ENCODE data around the gene ATIC. TPM values are rescaled to one million over a fixed set of nuclear protein-coding genes. Genes with fewer than 3 reads are reported as not detected.

Gene ATIC
- total and polyA plus RNA-seq, 12 donors = 33.7 to 164 (median 83.3) TPM

DNA sequence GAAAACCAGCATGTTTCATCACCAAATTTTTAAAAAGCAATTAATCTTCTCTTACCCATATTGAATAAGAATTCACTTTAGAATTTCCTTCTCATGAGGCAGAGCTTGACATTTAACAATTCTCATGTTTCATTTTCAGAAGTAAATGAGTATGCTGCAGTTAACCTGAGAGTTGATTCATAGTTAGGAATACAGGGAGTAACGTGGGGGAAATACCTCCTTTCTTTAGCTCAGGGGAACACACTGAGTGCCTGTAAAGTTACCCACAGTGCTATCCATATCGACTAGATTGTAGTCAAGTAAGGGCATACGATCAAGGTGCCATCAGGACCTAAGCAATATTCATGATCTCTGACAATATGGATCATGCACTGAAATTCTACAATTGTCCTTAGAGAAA, 38.9 kb upstream of the ATIC start:
- H3K4me3 ChIP-seq = no peak overlapping the region
- WGBS, 4 donors = 77 to 87% (median 82%) methylated on average over 3 of the region's 3 CpGs
- no peak for DNase-seq
- H3K4me1 ChIP-seq (replicated peaks in 1 of 2) = peaks cover 0 to 4% of the 10 kb centered on the region in 2 donors
- H3K27ac ChIP-seq = no peak overlapping the region
- intact Hi-C loops (cut with DNase I) = no loop called here
- H3K9me3 ChIP-seq (replicated peaks in 1 of 3) = no peaks in the 10 kb centered on the region
- no peaks in the 10 kb centered on the region for H3K27me3 ChIP-seq
- TF ChIP-seq, protein P1, sequence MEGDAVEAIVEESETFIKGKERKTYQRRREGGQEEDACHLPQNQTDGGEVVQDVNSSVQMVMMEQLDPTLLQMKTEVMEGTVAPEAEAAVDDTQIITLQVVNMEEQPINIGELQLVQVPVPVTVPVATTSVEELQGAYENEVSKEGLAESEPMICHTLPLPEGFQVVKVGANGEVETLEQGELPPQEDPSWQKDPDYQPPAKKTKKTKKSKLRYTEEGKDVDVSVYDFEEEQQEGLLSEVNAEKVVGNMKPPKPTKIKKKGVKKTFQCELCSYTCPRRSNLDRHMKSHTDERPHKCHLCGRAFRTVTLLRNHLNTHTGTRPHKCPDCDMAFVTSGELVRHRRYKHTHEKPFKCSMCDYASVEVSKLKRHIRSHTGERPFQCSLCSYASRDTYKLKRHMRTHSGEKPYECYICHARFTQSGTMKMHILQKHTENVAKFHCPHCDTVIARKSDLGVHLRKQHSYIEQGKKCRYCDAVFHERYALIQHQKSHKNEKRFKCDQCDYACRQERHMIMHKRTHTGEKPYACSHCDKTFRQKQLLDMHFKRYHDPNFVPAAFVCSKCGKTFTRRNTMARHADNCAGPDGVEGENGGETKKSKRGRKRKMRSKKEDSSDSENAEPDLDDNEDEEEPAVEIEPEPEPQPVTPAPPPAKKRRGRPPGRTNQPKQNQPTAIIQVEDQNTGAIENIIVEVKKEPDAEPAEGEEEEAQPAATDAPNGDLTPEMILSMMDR (IDR thresholded peaks at IDR 0.05) = no peak
- H3K36me3 ChIP-seq (replicated peaks in 1 of 2) = no peaks in the 10 kb centered on the region

DNA sequence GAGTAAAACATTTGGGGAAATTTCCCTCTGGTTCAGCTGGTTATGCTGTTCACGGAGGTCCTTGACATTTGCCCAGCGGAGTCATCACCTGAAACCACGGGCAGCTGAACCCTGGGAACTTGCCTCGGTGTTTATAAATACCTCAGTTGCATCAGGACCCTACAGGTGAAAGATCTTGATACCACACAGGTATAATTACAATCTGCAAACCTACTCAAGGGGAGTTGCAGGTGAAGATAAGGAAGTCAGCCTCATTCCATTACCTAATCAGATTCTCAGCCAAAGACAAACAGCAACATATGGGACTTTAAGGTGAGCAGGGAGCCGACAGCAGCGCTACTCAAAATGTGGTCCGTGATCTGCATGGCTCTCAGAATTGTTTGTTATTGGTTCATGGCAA, 37.0 kb upstream of the ATIC start:
- peaks cover 0 to 2% of the 10 kb centered on the region in 2 donors for H3K4me1 ChIP-seq (replicated peaks in 1 of 2)
- H3K36me3 ChIP-seq (replicated peaks in 1 of 2) = no peaks in the 10 kb centered on the region
- H3K27ac ChIP-seq = no peak overlapping the region
- no peaks in the 10 kb centered on the region for H3K9me3 ChIP-seq (replicated peaks in 1 of 3)
- TF ChIP-seq, protein P1 (IDR thresholded peaks at IDR 0.05) = no peak
- TF ChIP-seq POLR2A (IDR thresholded peaks at IDR 0.05) = no peak
- intact Hi-C loops (cut with DNase I) = no loop called here
- DNase-seq = no peak
- H3K27me3 ChIP-seq = no peaks in the 10 kb centered on the region
- 70 to 83% (median 73%) methylated on average over 7 of the region's 7 CpGs for WGBS, 4 donors
- no peak overlapping the region for H3K4me3 ChIP-seq

DNA sequence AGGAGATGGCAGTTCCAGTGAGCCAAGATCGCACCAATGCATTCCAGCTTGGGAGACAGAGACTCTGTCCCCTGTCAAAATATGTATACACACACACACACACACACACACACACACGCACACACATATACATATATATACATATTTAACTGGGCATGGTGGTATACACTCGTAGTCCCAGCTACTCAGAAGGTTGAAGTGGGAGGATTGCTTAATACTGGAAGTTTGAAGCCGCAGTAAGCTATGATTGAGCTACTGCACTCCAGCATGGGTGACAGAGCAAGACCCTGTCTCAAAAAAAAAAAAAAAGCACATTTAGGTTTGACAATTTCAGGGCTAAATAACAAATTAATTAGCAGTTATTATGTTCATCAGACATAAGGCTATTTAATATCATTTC, 36.0 kb upstream of the ATIC start:
- WGBS, 4 donors = 69 to 90% (median 74%) methylated on average over 4 of the region's 4 CpGs

DNA sequence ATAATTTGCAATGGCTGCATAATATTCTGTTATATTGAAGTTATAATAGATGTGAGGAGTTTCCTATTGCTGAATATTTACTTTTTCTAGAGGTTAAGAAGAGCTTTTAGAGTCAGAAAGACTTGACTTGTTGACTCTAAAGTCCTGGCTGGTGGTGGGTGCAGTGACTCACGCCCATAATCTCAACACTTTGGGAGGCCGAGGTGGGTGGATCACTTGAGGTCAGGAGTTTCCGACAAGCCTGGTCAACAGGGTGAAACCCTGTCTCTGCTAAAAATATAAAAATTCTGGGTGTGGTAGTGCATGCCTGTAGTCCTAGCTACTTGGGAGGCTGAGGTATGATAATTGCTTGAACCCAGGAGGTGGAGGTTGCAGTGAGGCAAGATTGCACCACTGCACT, 33.9 kb upstream of the ATIC start:
- 49 to 84% (median 74%) methylated on average over 3 of the region's 3 CpGs for WGBS, 4 donors
- H3K36me3 ChIP-seq (replicated peaks in 1 of 2) = no peaks in the 10 kb centered on the region
- H3K4me3 ChIP-seq = no peak overlapping the region
- H3K4me1 ChIP-seq (replicated peaks in 1 of 2) = no peaks in the 10 kb centered on the region
- H3K27ac ChIP-seq = no peak overlapping the region
- H3K27me3 ChIP-seq = no peaks in the 10 kb centered on the region
- intact Hi-C loops (cut with DNase I) = no loop called here
- TF ChIP-seq, protein P1 (IDR thresholded peaks at IDR 0.05) = no peak
- TF ChIP-seq POLR2A (IDR thresholded peaks at IDR 0.05) = no peak
- no peak for DNase-seq
- H3K9me3 ChIP-seq (replicated peaks in 1 of 3) = no peaks in the 10 kb centered on the region

More for the DNA sequence above, 36.0 kb upstream of the ATIC start:
- intact Hi-C loops (cut with DNase I) = no loop called here
- Histone ChIP-seq H3K4me3 (no peak overlapping the region), H3K36me3 (replicated peaks in 1 of 2) (no peaks in the 10 kb centered on the region), H3K4me1 (replicated peaks in 1 of 2) (no peaks in the 10 kb centered on the region), H3K27me3 (no peaks in the 10 kb centered on the region), H3K27ac (no peak overlapping the region), H3K9me3 (replicated peaks in 1 of 3) (no peaks in the 10 kb centered on the region)
- DNase-seq = no peak
- no peak for TF ChIP-seq POLR2A (IDR thresholded peaks at IDR 0.05)
- TF ChIP-seq, protein P1 (IDR thresholded peaks at IDR 0.05) = no peak

Data from adrenal gland (tissue), 12 donors.